Endometrial microvascular endothelial cells (primary cell): Measurements from ENCODE around the gene RSBN1. TPM values are rescaled to one million over a fixed set of nuclear protein-coding genes. Genes with fewer than 3 reads are reported as not detected.

Source experiments
- in situ Hi-C: cut with HindIII; loops from 2 replicates; pipeline ENCODE4 v1.10.0; 2017; ENCODE audit warnings: low sequenced_read_pairs, low pct_unique_long_range_greater_than_20kb; ENCODE audit errors: inconsistent ontology term
- total RNA-seq: library from RNA; depleted of rRNA; stranded (reverse); fragments of >200 nt; gene quantifications from one replicate; pipeline ENCODE4 v1.2.3, GENCODE V29; 2015; ENCODE audit errors: inconsistent ontology term

RSBN1 gene
- total RNA-seq, 1 donor from 2014 or later = 8.9 TPM

DNA sequence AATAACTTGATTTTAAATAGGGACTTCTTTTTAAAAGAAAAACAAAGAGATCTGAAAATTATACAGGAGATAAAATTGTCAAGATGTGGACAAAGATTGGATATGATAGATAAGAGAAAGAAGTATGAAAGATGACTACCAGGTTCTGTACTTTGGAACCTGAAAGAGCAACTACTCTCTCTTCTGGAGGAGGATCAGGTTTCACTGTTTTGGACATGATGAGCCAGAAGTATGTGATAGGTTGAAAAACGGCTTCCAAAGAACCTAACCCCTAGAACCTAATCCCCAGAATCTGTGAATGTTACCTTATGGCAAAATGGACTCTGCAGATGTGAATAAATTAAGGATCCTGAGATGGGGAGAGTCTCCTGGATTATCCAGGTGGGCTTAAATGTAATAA lies 26.2 kb downstream of the RSBN1 start:
- in situ Hi-C loops = no loop called here

DNA sequence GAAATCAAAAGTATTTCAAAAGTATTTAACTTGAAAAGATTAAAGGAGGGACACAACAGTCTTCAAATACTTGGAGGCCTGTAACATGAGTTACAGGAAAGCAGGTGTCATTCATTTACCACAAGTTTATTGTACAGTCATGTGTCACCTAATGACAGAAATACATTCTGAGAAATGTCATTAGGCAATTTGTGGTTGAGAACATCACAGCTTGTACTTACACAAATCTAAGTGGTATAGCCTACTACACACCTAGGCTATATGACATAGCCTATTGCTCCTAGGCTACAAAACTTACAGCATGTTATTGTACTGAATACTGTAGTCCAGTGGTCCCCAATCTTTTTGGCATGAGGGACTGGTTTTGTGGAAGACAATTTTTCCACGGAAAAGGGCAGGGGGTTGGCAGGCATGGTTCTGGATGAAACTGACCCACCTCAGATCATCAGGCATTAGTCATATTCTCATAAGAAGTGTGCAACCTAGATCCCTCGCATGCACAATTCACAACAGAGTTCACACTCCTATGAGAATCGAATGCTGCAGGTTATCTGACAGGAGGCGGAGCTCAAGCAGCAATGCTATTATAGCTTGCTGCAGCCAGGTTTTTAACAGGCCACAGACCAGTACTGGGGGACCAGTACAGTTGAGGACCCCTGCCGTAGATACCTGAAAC lies 28.0 kb downstream of the RSBN1 start:
- in situ Hi-C loops = no loop called here

DNA sequence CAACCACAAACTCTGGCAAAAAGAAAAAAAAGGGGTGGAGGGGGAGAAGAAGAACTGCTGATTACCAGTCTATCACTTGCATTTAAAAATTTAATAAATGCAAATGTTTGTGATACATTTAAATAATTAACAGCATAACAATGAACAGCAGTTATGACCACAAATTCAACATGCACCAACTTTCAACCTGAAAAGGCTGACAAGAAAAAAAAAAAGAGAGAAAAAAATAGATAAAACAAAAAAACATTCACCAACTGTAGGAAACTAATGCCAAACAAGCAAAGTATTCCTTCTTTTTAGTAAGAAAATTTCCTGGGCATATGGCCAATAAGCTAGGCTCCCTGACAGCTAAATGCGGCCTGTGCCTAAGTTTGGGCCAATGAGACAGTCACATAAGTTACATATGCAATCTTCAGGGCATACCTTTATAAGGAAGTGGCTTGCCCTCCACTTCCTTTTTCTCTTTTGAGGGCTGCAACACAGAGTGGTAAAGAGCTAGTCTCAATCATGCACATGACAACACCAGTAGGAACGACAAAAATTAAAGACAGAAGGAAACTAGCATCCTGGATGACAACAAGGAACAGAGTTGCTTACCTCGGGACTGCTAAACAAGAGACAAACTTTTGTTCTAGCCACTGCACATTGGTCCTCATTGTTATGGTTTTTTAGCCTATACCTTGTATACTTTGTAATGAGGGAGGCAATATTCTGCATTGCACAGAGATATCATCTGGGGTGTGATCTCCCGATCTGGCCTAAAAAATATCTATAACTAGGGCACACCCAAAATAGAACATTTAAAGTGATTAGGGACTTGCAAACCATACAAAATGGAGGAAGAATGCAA lies 28.8 kb downstream of the RSBN1 start:
- in situ Hi-C loops = no loop called here

DNA sequence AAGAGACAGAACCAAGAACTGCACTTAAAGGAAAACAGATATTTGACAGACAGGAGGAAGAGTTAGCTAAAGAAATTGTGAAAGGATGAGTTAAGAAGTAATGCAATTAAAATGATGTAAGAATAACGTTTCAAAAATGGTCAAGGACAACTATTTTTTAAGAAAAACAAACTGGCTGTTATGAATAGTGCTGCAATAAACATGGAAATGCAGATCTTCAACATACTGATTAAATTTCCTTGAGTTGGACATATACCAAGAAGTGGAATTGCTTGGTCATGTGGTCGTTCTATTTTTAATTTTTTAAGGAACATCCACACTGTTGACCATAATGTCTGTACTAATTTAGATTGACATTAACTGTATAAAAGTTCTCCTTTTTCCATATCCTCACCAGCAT lies 29.9 kb downstream of the RSBN1 start:
- in situ Hi-C loops = no loop called here

DNA sequence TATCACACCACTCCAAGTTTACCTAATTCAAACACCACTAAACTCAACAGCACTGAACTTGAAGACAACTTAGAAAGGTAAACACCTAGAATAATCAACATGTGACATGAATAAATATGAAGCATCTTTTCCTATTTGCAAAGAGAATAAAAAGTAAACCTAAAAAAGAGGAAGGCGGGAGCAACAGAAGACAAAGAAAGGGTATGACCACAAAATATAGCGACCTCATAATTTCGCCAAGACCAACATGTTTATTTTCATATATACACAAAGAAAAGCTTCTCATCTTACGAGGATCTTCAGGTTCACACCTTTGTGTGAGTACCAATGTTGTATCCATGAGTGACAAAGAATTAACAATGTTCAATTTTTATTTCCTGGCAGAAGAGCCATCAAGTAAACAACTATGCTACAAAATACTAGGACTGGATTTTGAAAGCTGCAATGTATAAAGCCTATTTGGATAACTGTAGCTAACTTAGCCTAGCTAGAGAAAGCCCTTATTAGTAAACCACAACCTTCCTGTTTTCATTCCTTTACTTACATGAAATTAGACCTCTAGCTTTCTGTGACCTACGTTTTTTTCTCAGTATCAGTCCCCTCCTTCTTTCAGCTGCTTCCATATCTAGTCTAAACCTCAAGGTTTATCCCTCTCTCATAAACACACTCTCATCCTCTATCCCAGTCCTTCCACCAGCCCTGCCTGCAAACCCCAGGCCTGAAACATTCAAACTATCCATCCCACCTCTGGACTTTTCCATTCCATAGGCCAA lies 31.7 kb downstream of the RSBN1 start:
- in situ Hi-C loops = no loop called here

DNA sequence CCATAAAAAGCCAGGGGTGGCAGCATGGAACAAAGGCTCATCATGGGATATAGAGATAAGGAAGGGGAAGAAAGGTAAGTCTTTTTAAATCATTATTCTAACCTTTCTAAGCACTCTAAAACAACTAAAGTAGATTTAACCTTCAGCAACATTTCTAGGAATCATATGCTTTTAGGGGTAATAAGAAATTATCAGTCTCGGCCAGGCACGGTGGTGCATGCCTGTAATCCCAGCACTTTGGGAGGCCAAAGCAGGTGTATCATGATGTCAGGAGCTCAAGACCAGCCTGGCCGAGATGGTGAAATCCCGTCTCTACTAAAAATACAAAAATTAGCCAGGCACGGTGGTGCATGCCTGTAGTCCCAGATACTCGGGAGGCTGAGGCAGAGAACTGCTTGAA lies 32.7 kb downstream of the RSBN1 start:
- in situ Hi-C loops = no loop called here

DNA sequence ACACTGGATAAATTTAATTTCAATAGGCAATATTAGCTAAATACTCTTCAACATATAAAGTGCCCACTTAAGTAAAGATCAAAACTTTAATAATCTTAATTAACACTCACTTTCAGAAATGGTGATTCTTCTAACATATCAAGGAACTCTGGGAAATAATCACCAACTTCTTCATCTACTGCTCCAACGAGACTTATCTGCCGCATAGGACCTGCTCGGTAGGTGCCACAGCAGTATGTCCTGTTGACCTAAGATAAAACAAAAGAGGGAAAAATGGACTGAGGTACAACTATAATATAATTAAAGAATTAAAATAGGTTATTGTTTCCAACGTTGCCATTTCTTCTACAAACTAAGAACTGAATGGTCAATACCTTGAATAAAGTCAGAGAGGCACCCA lies 34.7 kb downstream of the RSBN1 start:
- in situ Hi-C loops = no loop called here

DNA sequence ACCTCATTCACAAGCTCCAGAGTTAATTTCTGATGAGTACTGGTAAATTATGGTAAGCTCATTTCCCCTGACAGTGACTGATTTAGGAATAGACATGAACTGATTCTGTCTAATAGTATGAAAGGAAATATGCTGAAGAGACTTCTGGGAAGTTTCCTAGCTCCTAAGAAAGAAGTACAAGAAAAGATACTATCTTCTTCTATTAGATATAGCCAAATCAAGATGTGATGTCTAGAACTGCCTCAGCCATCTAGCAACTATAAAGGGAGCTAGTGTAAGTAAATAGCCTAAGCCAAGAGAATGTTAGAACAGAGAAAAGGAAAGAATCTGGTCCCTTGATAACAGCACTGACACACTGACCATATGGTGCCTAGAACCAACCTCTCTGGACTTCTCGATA lies 42.2 kb downstream of the RSBN1 start:
- in situ Hi-C loops = no loop called here

DNA sequence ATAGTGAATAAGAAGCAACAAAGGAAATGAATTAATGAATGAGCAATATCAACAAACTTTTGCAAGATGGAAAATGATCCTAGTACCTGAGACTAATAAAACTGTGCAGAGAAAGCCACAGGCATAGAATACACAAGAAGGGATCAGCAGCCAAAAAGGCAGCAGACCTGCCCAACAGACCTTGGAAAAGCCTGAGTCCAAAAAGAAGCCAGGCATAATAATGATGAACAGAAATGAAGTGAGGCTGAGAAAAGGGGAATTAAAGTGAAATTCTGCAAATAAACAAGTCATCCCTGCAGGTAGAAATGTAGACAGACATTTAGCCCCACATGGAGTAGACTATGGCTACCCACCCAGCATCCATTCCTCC lies 42.7 kb downstream of the RSBN1 start:
- in situ Hi-C loops = no loop called here

DNA sequence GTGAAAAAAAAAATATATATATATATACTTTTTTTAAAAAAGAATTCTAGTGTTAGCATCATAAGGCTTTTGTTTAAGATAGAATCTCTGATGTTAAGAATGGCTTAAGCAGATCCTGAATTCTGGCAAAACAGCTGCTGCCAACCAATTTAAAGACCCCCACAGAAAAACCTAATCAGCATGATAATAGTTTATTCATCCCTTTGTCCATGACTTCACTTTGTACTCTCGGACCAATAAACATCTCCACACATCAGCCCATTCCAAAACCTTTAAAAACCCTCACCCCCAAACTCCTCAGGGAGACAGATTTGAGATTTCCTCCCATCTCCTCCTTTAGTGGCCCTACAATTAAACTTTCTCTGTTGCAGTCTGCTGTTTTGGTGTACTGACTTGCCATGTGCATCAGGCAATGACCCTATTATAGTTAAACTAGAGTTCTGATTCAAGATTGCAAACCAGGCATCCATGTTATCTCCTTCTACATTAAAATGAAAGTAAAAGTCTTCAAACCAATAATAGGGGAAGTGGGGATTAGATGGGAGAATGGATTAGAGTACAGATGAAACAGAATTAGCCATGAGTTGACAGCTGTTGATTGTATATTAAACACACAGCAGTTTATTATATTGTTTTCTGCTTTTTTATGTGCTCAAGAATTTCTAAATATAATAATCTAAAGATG lies 43.2 kb downstream of the RSBN1 start:
- in situ Hi-C loops = no loop called here

DNA sequence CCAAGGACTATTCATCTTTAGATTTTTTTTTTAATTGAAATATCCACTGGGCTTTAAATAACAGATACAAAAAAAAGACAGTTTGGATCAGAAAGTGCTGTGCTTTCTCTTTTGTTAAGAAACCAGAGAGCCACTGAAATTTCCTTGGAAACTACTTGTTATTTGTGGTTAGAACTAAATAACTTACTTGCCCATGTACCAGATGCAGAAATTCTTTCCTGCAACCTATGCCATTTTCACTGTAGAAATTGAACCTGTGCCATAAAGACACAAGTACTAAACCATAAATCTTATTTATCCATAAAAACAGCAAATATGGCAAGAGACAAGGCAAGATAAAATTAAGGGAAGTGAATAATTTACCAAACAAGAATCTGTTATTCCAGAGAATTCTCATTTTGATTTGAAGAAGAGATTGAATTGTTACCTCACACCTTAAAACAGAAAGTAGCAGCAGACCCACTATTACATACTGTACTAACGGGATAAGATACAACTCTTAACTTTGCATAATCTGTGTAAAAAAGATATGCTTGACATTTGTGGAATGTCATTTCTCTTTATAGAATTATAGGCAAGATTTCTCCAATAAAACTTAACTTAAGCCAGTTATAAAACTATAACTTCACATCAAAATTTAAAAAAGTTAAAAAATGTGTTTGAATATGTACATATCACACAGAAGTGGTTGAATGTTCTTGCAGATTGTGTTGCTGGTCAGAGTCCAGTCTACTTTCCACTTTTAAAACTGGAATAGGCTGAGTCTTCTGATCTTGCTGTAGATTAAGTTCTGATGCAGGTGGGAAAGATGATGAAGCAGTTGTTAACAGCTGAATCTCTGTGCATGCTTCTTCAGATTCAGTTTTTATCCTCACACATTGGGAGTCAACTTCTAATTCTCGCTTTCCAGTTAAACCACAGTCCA lies 46.7 kb downstream of the RSBN1 start:
- in situ Hi-C loops = no loop called here

DNA sequence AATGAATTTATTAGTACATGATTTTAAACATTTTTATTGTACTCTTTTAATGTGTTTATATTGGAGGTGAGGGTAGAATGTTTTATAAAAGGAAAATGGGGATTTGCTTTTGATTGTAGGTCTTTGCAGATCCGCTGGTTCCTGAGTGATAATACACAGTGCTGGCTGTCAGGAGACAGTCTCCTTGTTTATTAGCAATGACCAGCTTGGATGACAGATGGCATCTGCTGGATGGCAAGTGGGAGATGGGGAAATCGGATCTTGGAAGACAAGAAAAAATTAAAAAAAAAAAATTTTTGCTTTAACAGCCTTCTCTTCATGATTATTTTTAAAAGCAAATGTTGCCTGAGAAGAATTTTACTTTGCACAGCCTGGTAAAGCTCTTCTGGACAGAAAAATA lies 48.6 kb downstream of the RSBN1 start:
- in situ Hi-C loops = no loop called here

DNA sequence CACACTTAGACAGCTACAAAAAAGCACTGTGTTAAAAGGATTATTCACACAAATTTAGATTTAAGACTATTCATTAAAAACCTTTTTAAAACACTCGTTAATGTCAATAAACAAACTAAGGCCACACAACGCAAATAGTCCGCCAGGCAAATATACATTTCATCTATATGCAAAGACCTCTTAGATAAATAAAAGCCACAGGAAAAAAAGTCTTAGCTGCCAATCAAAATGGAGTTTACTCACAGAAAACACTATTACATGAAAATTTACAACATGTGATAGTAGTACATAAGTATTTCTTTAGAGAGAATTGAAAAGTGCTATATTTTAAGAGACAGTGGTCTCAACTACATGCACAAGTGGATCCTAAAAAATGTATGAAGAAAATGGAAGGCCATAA lies 50.3 kb downstream of the RSBN1 start:
- in situ Hi-C loops = no loop called here

DNA sequence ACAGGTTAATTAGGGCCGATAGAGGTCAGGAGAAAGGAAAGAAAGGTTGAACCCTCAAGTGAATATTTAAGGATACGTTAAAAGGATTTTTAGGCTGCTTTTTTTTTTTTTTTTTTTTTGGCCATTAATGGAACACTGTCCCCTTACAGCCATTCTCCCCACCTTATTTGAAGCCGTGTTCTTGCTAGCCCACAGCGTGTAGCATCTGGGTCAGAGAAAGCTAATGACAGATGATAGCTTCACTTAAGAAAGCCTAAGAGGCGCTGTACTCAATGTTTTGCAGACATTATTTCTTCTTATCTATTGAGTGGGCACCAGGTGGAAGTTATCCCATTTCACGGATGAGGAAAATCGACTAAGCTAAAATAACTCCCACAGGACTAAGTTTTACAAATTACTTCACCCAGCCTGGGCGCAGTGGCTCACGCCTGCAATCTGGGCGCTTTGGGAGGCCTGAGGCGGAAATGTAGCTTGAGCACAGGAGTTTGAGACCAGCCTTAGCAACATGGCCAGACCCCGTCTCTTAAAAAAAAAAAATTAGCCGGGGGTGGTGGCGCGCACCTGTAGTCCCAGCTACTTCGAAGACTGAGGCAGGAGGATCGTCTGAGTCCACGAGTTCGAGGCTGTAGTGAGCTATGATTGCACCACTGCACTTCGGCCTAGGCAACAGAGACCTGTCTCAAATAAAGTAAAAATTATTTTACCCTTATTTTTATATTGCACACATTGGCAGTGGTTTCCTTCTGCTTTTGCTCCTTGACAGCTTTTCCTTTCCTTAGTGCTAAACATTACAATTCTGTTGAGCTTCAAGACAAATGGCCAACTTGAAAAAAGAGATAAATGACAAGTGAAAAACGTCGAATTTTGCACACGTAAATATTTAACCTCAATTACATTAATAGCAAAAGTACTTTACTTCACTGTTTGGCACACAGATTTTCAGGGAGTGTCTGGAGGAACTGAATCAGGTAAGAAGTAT lies 51.9 kb downstream of the RSBN1 start:
- in situ Hi-C loops = no loop called here

DNA sequence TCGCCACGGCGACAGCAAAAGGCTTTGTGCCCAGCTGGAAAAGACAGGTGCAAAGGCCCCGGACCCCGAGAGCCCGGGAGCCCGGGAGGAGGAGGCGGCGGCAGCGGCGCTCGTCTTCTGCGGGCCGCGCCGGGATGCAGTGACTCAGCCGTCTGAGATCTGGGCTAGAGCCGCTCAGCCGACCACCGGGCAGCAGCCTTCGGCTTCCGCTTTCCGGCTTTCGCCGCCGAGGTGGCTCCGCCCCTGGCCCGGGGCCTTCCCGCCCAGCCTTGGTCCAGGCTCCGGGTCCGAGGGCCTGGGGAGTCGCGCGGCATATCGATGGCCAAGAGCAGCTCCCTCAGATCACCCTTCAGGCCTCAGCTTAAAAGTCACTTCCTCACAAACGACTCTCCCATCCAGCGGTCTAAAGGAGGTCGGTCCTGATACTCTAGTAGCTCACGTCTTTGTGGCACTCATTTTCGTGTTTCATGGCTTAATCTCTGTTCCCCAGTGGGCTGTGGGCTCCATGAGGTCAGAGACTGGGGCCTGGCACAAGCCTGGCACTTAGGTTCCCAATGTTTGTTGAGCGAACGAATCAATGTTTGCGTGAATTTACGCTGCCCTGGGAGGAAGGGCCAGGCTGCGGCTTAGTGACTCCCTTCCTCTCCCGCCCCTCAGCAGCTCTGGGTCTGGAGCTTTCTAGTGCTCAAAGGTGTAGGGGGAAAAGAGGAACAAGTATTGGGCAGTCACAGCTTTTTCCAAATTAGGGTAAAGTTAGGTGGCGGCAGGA lies 52.8 kb downstream of the RSBN1 start, which contains the start of gene PHTF1:
Gene PHTF1, minus strand, starts transcription at position 154 of the 769 bp plus-strand sequence. CDS start 783 bp downstream, outside the sequence.
- in situ Hi-C loops = no loop called here

DNA sequence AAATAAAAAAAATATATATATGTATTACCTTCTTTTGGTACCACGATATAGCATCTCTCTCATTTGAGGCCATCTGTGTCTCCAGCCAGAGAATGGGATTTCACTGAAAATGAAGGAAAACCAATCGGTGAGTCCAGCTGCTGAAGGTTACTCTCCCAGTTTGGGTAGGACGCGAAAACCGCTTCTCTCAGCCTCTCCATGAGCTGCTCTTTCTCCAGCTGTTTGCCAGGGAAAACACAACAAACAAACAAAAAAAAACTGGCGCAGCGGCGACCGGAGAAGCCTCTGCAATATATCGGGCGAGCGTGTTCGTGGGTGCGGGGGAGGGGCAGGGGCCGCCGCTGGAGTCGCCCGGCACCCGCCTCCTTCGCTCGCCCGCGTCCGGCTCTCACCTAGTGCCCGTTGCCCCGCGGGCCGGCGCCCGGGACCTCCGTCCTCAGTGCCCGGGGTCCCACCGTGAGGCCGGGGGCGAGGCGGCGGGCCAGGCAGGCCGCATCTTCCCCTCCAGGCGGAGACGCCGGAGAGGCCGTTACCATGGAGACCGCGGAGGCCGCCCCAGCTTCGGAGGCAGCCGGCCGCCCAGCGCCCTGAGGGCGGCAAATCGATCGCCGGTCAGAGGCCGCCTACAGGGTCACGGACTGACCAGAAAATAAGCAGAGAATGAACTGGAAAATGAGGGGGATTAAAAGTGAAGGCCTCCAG lies 53.5 kb downstream of the RSBN1 start:
- in situ Hi-C loops = no loop called here
